GM12891 (cell line): ENCODE data around the gene ITPR1.

Source experiments
- DNase-seq: peaks from one replicate; pipeline ENCODE4 v3.0.0; 2011; ENCODE audit warnings: low spot score; ENCODE audit not compliant: insufficient read length
- FAIRE-seq: peaks from 2 replicates; lab custom pipeline; 2011; peaks lifted over from hg19 to GRCh38; lab: Jason Lieb, UNC
- PAX5 ChIP-seq: IDR thresholded peaks from 2 replicates; pipeline ENCODE4 v1.6.1; 2011; ENCODE audit warnings: low read length, moderate library complexity, mild to moderate bottlenecking; ENCODE audit not compliant: insufficient read depth, severe bottlenecking
- POLR2A ChIP-seq: IDR thresholded peaks from 2 replicates; pipeline ENCODE4 v1.6.1; 2011; ENCODE audit warnings: low read depth, low read length, control low read depth
- POLR2AphosphoS5 ChIP-seq: IDR thresholded peaks from 2 replicates; pipeline ENCODE4 v1.6.1; 2011; ENCODE audit warnings: low read depth, low read length, control low read depth
- POU2F2 ChIP-seq: IDR thresholded peaks from 2 replicates; pipeline ENCODE4 v1.6.1; 2011; ENCODE audit warnings: low read depth, mild to moderate bottlenecking, control low read depth, low read length, moderate library complexity
- SPI1 ChIP-seq: IDR thresholded peaks from 2 replicates; pipeline ENCODE4 v1.6.1; 2011; ENCODE audit warnings: low read depth, low read length, control low read depth
- TAF1 ChIP-seq: IDR thresholded peaks from 2 replicates; pipeline ENCODE4 v1.6.1; 2011; ENCODE audit warnings: low read depth, low read length, control low read depth

Gene ITPR1

GRCh38 chr3:4859788-4860187, 366.6 kb downstream of the ITPR1 start:
- DNase-seq (no peak), FAIRE-seq (no peak)
- TF ChIP-seq POLR2AphosphoS5 (no peak), TAF1 (no peak), SPI1 (no peak), POU2F2 (no peak), PAX5 (no peak), POLR2A (no peak)

- FAIRE-seq (no peak), DNase-seq (no peak)
Measured at GRCh38 chr3:4862973-4863372, 369.8 kb downstream of the ITPR1 start.

DNA sequence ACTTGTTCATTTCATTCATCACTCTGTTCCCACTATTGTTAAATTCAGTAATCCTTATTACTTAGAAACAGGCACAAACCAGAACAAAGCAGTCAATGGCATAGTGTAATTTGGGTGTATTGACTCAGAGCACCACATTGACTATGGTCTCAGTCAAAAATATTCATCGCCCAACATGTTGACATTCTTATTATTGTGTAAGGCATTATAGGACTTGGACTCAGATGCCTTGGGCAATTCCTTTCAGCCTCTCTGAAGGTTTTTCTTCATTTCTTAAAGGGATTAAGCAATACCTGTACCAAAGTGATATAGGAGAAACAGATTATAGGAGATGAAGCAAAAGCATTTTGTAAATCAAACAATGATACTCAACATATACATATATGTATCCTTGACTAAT, 371.4 kb downstream of the ITPR1 start:
- peak; percentile 50 for FAIRE-seq
- TF ChIP-seq POLR2A (no peak), POLR2AphosphoS5 (no peak), SPI1 (no peak), TAF1 (no peak), PAX5 (no peak)
- no peak for DNase-seq

More at GRCh38 chr3:4862973-4863372, 369.8 kb downstream of the ITPR1 start:
- no peak for TF ChIP-seq TAF1
- no peak for TF ChIP-seq POLR2AphosphoS5
- no peak for TF ChIP-seq POLR2A
- no peak for TF ChIP-seq POU2F2
- TF ChIP-seq PAX5: no peak
- no peak for TF ChIP-seq SPI1

GRCh38 chr3:4865714-4866113, 372.6 kb downstream of the ITPR1 start:
- DNase-seq (no peak), FAIRE-seq (peak; percentile 48)
- TF ChIP-seq SPI1: no peak
- no peak for TF ChIP-seq PAX5
- no peak for TF ChIP-seq POU2F2
- TF ChIP-seq POLR2AphosphoS5: no peak
- no peak for TF ChIP-seq POLR2A
- TF ChIP-seq TAF1: no peak

GRCh38 chr3:4866866-4867265, 373.7 kb downstream of the ITPR1 start:
- no peak for DNase-seq
- no peak for TF ChIP-seq SPI1
- no peak for TF ChIP-seq POU2F2
- TF ChIP-seq POLR2AphosphoS5: no peak
- TF ChIP-seq PAX5: no peak
- no peak for TF ChIP-seq POLR2A
- TF ChIP-seq TAF1: no peak
- no peak for FAIRE-seq

DNA sequence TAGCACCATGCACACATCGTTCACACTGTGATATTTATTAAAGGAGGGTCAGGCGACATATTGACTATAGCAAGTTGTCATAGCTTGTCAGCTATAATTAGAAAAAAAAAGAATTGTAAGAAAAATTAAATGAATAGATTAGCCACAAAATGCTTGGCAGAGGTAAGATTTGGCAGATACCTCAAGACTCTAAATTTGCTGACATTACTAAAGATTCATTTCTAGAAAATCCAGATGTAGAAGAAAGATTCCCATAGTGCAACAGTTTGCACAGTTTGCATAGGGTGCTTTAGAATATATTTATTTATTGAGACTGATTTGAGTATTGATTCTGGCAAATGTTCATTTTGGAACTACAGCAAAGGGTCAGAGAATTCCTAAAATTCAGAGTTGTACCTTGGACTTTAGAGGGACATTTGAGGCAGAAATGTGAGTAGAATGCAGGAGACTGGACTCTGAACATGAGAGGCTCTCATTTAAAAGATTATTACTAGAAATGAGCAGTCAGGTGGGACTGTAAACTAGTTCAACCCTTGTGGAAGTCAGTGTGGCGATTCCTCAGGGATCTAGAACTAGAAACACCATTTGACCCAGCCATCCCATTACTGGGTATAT, 384.1 kb downstream of the ITPR1 start:
- DNase-seq (no peak), FAIRE-seq (no peak)
- TF ChIP-seq TAF1: no peak
- TF ChIP-seq POLR2AphosphoS5: no peak
- TF ChIP-seq SPI1: no peak
- no peak for TF ChIP-seq POU2F2
- TF ChIP-seq PAX5: no peak
- no peak for TF ChIP-seq POLR2A

DNA sequence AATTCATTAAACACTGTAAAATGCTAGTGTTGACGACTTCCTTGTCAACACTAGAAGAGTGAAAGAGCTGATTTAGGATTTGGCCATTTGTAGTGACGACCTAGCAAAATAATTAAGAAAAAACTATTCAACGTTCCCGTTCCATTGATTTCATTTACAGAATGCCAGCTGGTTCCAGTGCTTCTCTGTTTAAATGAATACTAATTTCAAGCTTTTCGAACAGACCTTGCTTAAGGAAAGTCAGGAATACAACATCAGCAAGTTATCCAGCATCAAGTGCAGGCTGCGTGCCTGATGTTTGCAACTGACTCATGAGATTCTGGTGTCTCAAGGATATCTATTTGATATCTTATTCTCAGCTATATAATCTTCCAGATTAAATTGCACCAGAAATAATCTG, 387.7 kb downstream of the ITPR1 start:
- FAIRE-seq (peak; percentile 16), DNase-seq (no peak)
- TF ChIP-seq POU2F2 (no peak), POLR2A (no peak), PAX5 (no peak), POLR2AphosphoS5 (no peak), TAF1 (no peak), SPI1 (no peak)

GRCh38 chr3:4882548-4882947, 389.4 kb downstream of the ITPR1 start:
- DNase-seq (no peak), FAIRE-seq (no peak)
- TF ChIP-seq SPI1 (no peak), POLR2AphosphoS5 (no peak), POLR2A (no peak), POU2F2 (no peak), TAF1 (no peak), PAX5 (no peak)

DNA sequence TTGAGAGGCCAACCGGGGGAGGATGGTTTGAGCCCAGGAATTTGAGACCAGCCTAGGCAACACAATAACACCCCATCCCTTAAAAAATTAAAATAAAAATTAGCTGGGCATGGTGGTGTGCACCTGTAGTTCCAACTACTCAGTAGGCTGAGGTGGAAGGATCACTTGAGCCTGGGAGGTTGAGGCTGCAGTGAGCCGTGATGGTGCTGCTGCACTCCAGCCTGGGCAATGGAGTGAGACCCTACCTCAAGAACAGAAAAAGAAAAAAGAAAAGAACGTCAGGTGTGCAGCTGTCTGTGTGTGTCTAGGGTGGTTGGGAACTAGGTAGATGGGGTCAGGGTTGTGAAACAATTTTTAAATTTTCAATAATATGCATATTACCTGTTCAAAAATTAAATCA, 389.9 kb downstream of the ITPR1 start:
- DNase-seq: no peak
- FAIRE-seq: no peak
- TF ChIP-seq TAF1 (no peak), PAX5 (no peak), POLR2A (no peak), POU2F2 (no peak), SPI1 (no peak), POLR2AphosphoS5 (no peak)

GRCh38 chr3:4884888-4885287, 391.7 kb downstream of the ITPR1 start:
- DNase-seq: no peak
- no peak for FAIRE-seq
- TF ChIP-seq POLR2AphosphoS5 (no peak), TAF1 (no peak), SPI1 (no peak), PAX5 (no peak), POU2F2 (no peak), POLR2A (no peak)
